H1 (cell line): ENCODE measurements around the gene ZNRF2. TPM values are rescaled to one million over a fixed set of nuclear protein-coding genes. Genes with fewer than 3 reads are reported as not detected.

Experiments used
- CTCF ChIA-PET: fragments of 300-600 bp; sonication (Branson Sonifier 250); formaldehyde crosslinking; loops from one replicate; lab custom pipeline; 2021; ENCODE audit not compliant: partially characterized antibody; lab: Charles Lee
- POLR2A ChIA-PET: fragments of 300-600 bp; sonication (Branson Sonifier 250); formaldehyde crosslinking; loops from one replicate; lab custom pipeline; 2021; ENCODE audit warnings: inconsistent platforms; ENCODE audit not compliant: partially characterized antibody; lab: Charles Lee
- DNase-seq, 2 experiments: peaks; one replicate each; pipeline versions ENCODE4 v3.0.0 to v3.0.0-alpha.2; 2010 to 2022; ENCODE audit warnings: low spot score in 2 of 2, low read depth in 1 of 2, mixed read lengths in 1 of 2
- FAIRE-seq: peaks from 2 replicates; lab custom pipeline; 2011; peaks lifted over from hg19 to GRCh38; lab: Jason Lieb, UNC
- H2AFZ ChIP-seq: 2 replicates; pipeline ENCODE4 v1.8.1; 2012; ENCODE audit warnings: low read length, inconsistent platforms
- H2AK5ac ChIP-seq: 2 replicates; pipeline ENCODE4 v1.6.1; 2013; ENCODE audit warnings: low read depth, low read length
- H2BK120ac ChIP-seq: replicated peaks from 2 replicates; pipeline ENCODE3; 2013; ENCODE audit warnings: low read depth, low read length, inconsistent platforms
- H2BK12ac ChIP-seq: 2 replicates; pipeline ENCODE4 v1.6.1; 2013; ENCODE audit warnings: low read depth, low read length
- H2BK15ac ChIP-seq: 2 replicates; pipeline ENCODE4 v1.6.1; 2013; ENCODE audit warnings: low read length
- H2BK20ac ChIP-seq: 2 replicates; pipeline ENCODE4 v1.6.1; 2013; ENCODE audit warnings: low read length
- H2BK5ac ChIP-seq: 2 replicates; pipeline ENCODE4 v1.6.1; 2013; ENCODE audit warnings: low read depth, low read length
- H3K14ac ChIP-seq: 2 replicates; pipeline ENCODE4 v1.6.1; 2013; ENCODE audit warnings: inconsistent platforms; ENCODE audit not compliant: insufficient read length
- H3K18ac ChIP-seq: 2 replicates; pipeline ENCODE4 v1.6.1; 2013; ENCODE audit warnings: low read length; ENCODE audit errors: extremely low read depth
- H3K23ac ChIP-seq: 2 replicates; pipeline ENCODE4 v1.6.1; 2013; ENCODE audit warnings: inconsistent platforms; ENCODE audit not compliant: insufficient read length
- H3K23me2 ChIP-seq: 2 replicates; pipeline ENCODE4 v1.6.1; 2013; ENCODE audit warnings: low read depth, low read length
- H3K27ac ChIP-seq: 2 replicates; pipeline ENCODE4 v1.6.1; 2011; ENCODE audit warnings: low read depth, low read length, inconsistent platforms
- H3K27me3 ChIP-seq, 4 experiments: replicated peaks in 1 of 4; 1 replicate in 1 of 4; 2 replicates in 3 of 4; pipeline versions ENCODE4 v1.6.1 to v1.8.1; 2011 to 2013; ENCODE audit warnings: low read length in 3 of 4, mild to moderate bottlenecking in 3 of 4, inconsistent platforms in 2 of 4, mixed read lengths in 2 of 4, moderate library complexity in 1 of 4; ENCODE audit not compliant: control insufficient read depth in 3 of 4, insufficient read depth in 3 of 4; ENCODE audit errors: extremely low read depth in 1 of 4
- H3K36me3 ChIP-seq, 4 experiments: 2 replicates each; pipeline versions ENCODE4 v1.6.1 to v1.8.1; 2011 to 2013; ENCODE audit warnings: mild to moderate bottlenecking in 4 of 4, low read length in 3 of 4, moderate library complexity in 2 of 4, control low read depth in 1 of 4, inconsistent platforms in 1 of 4; ENCODE audit not compliant: insufficient read depth in 4 of 4, control insufficient read depth in 2 of 4
- H3K4ac ChIP-seq: replicated peaks from 2 replicates; pipeline ENCODE3; 2013; ENCODE audit warnings: low read length, low read depth, mixed read lengths, inconsistent platforms; ENCODE audit not compliant: insufficient read length
- H3K4me1 ChIP-seq, 4 experiments: replicated peaks in 1 of 4; 1 replicate in 1 of 4; 2 replicates in 3 of 4; pipeline versions ENCODE4 v1.6.1 to v1.8.1; 2011 to 2013; ENCODE audit warnings: low read length in 3 of 4, inconsistent platforms in 2 of 4, mixed read lengths in 1 of 4; ENCODE audit not compliant: insufficient read depth in 4 of 4, control insufficient read depth in 3 of 4
- H3K4me2 ChIP-seq, 2 experiments: 2 replicates each; pipeline versions ENCODE4 v1.6.1 to v1.8.1; 2011 to 2013; ENCODE audit warnings: low read depth in 2 of 2, low read length in 2 of 2, control low read depth in 1 of 2, inconsistent platforms in 1 of 2, mild to moderate bottlenecking in 1 of 2; ENCODE audit not compliant: insufficient read depth in 1 of 2
- H3K4me3 ChIP-seq, 4 experiments: fragments of 200-600, 300-600 bp in 1 of 4; sonication (generic), shearing (Covaris generic), sonication (Bioruptor Twin) in 1 of 4; 2 replicates each; pipeline versions ENCODE4 v1.5.1 to v1.8.1; 2011 to 2016; ENCODE audit warnings: low read length in 4 of 4, low read depth in 3 of 4, control low read depth in 2 of 4, inconsistent platforms in 2 of 4, mild to moderate bottlenecking in 2 of 4, mixed read lengths in 1 of 4, moderate library complexity in 1 of 4; ENCODE audit not compliant: insufficient read depth in 2 of 4; ENCODE audit errors: extremely low read depth in 1 of 4
- H3K56ac ChIP-seq: replicated peaks from 2 replicates; pipeline ENCODE3; 2013; ENCODE audit warnings: low read depth, mild to moderate bottlenecking, mixed read lengths, low read length, inconsistent platforms; ENCODE audit not compliant: insufficient read length
- H3K79me1 ChIP-seq: 2 replicates; pipeline ENCODE4 v1.6.1; 2013; ENCODE audit warnings: low read depth, low read length, control low read depth
- H3K79me2 ChIP-seq, 2 experiments: 2 replicates each; pipeline versions ENCODE4 v1.6.1 to v1.8.1; 2012 to 2013; ENCODE audit warnings: low read length in 2 of 2, mild to moderate bottlenecking in 2 of 2, inconsistent platforms in 1 of 2; ENCODE audit not compliant: insufficient read depth in 2 of 2, control insufficient read depth in 1 of 2
- H3K9ac ChIP-seq, 4 experiments: replicated peaks in 1 of 4; 1 replicate in 1 of 4; 2 replicates in 3 of 4; pipeline versions ENCODE4 v1.6.1 to v1.8.1; 2011 to 2013; ENCODE audit warnings: low read depth in 3 of 4, low read length in 3 of 4, control low read depth in 2 of 4, mild to moderate bottlenecking in 2 of 4, moderate library complexity in 2 of 4, inconsistent platforms in 1 of 4; ENCODE audit errors: extremely low read depth in 1 of 4
- H3K9me3 ChIP-seq, 2 experiments: 2 replicates each; pipeline versions ENCODE4 v1.6.1 to v1.8.1; 2012 to 2013; ENCODE audit warnings: mild to moderate bottlenecking in 2 of 2, moderate library complexity in 2 of 2, control low read depth in 1 of 2, inconsistent platforms in 1 of 2, low read depth in 1 of 2, low read length in 1 of 2, mixed read lengths in 1 of 2; ENCODE audit not compliant: insufficient read depth in 2 of 2
- H4K20me1 ChIP-seq, 2 experiments: replicated peaks in 1 of 2; 2 replicates each; pipeline versions ENCODE3 to v1.8.1; 2011 to 2013; ENCODE audit warnings: inconsistent platforms in 2 of 2, low read length in 2 of 2, mild to moderate bottlenecking in 1 of 2; ENCODE audit not compliant: insufficient read depth in 2 of 2, control insufficient read depth in 1 of 2
- H4K5ac ChIP-seq: 2 replicates; pipeline ENCODE4 v1.6.1; 2013; ENCODE audit warnings: low read length, low read depth, mixed read lengths, inconsistent platforms; ENCODE audit not compliant: insufficient read length
- H4K8ac ChIP-seq: 2 replicates; pipeline ENCODE4 v1.8.0; 2013; ENCODE audit warnings: mild to moderate bottlenecking, moderate library complexity, low read length, inconsistent platforms; ENCODE audit not compliant: insufficient read depth; ENCODE audit errors: extremely low read depth
- H4K91ac ChIP-seq: replicated peaks from 2 replicates; pipeline ENCODE3; 2013; ENCODE audit warnings: low read length, mixed read lengths, inconsistent platforms; ENCODE audit not compliant: insufficient read length
- ASH2L ChIP-seq: fragments of 200-600, 300-600 bp; sonication (generic); IDR thresholded peaks from one replicate; pipeline ENCODE4 v1.7.1; 2017; ENCODE audit warnings: low read length
- CBX5 ChIP-seq: fragments of 300-800, 300-1000 bp; sonication (generic); IDR thresholded peaks from 2 replicates; pipeline ENCODE4 v1.7.1; 2016; ENCODE audit warnings: antibody characterized with exemption, low read length, low read depth
- CBX8 ChIP-seq: fragments of 300-800, 300-1000 bp; sonication (generic); IDR thresholded peaks from 2 replicates; pipeline ENCODE4 v1.7.1; 2016; ENCODE audit warnings: low read depth, low read length, borderline replicate concordance
- CREB1 ChIP-seq: IDR thresholded peaks from 2 replicates; pipeline ENCODE4 v1.6.1; 2012; ENCODE audit warnings: inconsistent platforms
- EP300 ChIP-seq, 2 experiments: IDR thresholded peaks; 1 replicate in 1 of 2; 2 replicates in 1 of 2; pipeline ENCODE4 v1.6.1; 2011 to 2012; ENCODE audit warnings: low read depth in 2 of 2, low read length in 2 of 2, mild to moderate bottlenecking in 2 of 2, borderline replicate concordance in 1 of 2, inconsistent platforms in 1 of 2, moderate library complexity in 1 of 2
- KDM1A ChIP-seq: fragments of 200-600, 300-600 bp; sonication (generic); IDR thresholded peaks from 2 replicates; pipeline ENCODE4 v1.7.1; 2016; ENCODE audit warnings: mild to moderate bottlenecking, low read length, borderline replicate concordance
- NANOG ChIP-seq: IDR thresholded peaks from 2 replicates; pipeline ENCODE4 v1.6.1; 2011; ENCODE audit warnings: low read length, low read depth, mild to moderate bottlenecking, inconsistent platforms; ENCODE audit not compliant: insufficient read depth, poor library complexity, severe bottlenecking
- POU5F1 ChIP-seq: IDR thresholded peaks from 2 replicates; pipeline ENCODE4 v1.6.1; 2011; ENCODE audit warnings: low read depth, mild to moderate bottlenecking, low read length, moderate library complexity
- RBBP5 ChIP-seq: IDR thresholded peaks from 2 replicates; pipeline ENCODE4 v1.7.1; 2012; ENCODE audit warnings: low read depth, mild to moderate bottlenecking, inconsistent platforms, low read length, moderate library complexity, borderline replicate concordance
- SIRT6 ChIP-seq: IDR thresholded peaks from one replicate; pipeline ENCODE4 v1.7.1; 2012; ENCODE audit warnings: low read length, inconsistent platforms
- SIX5 ChIP-seq: IDR thresholded peaks from 2 replicates; pipeline ENCODE4 v1.6.1; 2011; ENCODE audit warnings: mild to moderate bottlenecking, low read depth, low read length
- SRF ChIP-seq: IDR thresholded peaks from 2 replicates; pipeline ENCODE4 v1.6.1; 2011; ENCODE audit warnings: mild to moderate bottlenecking, low read depth, low read length, moderate library complexity
- SUZ12 ChIP-seq: fragments of 200-600 bp; sonication (generic); IDR thresholded peaks from 2 replicates; pipeline ENCODE4 v1.6.1; 2012; ENCODE audit warnings: mild to moderate bottlenecking, inconsistent platforms, low read length, moderate library complexity, mixed read lengths
- WGBS, 2 experiments: shearing (Covaris generic) in 1 of 2; methylation state at CpG; one replicate each; pipeline versions ENCODE4 v1.1.6 to v1.1.7; 2013 to 2015; ENCODE audit warnings: low lambda C conversion rate in 2 of 2, mixed read lengths in 2 of 2, inconsistent platforms in 1 of 2, low coverage in 1 of 2, missing lambda C conversion rate in 1 of 2; ENCODE audit not compliant: insufficient replicate concordance in 2 of 2, insufficient coverage in 1 of 2, insufficient read length in 1 of 2; ENCODE audit errors: extremely low coverage in 1 of 2, missing lambda C conversion rate in 1 of 2; 5-methylcytosine and 5-hydroxymethylcytosine counted together
- polyA plus RNA-seq, 7 experiments: library from polyadenylated mRNA; depleted of rRNA in 3 of 7; stranded (reverse) in 5 of 7; unstranded in 2 of 7; fragments of >200 nt in 5 of 7; fragments of 200-250 nt in 2 of 7; gene quantifications; 1 replicate in 5 of 7; 2 replicates in 1 of 7; 4 replicates in 1 of 7; pipeline versions ENCODE4 v1.2.1 to v1.2.3, GENCODE V29; 2011 to 2013; ENCODE audit warnings: missing spikeins in 2 of 7, mixed read lengths in 2 of 7
- total RNA-seq: library from RNA; stranded (reverse); fragmentation: NEBNext Ultra II Directional; extraction: Animal tissue kit (Norgen Biotek cat#: 25700); gene quantifications from 2 replicates; pipeline ENCODE4 v1.2.1, GENCODE V29; 2021
- TF ChIP-seq, protein P1 (sequence below): IDR thresholded peaks from 2 replicates; pipeline ENCODE4 v1.6.1; 2012; ENCODE audit warnings: inconsistent platforms

The ZNRF2 gene
- total and polyA plus RNA-seq, 2 of the 8 experiments (the other 6 are each of a cell fraction or from before 2014, with no cell fraction given), result 2.9 to 16.2 TPM

DNA sequence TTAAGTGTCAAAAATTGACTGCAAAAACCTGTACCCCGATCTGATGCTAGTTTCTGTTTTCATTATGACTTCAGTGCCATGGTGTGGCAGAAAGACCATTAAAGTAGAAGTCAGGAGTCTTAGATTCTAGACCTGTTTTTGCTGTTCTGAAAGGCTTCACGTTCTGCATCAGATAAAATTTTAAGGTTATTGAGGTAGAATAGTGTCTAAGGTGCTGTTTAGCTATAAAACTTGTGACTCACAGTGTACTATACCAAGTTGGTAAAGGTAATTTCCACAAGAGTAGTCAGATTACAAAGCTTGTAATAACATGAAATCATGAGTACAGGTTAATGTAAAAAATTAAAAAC lies 38.6 kb downstream of the ZNRF2 start:
- Histone ChIP-seq H3K23me2 (no peaks in the 10 kb centered on the region), H3K14ac (no peak overlapping the region), H3K23ac (no peak overlapping the region), H3K4me2 (0 out of 4 replicates have a peak overlapping the region, but pooled peaks of 1 of the 2 experiments have one; percentile 67), H4K91ac (no peak overlapping the region), H3K79me1 (no peaks in the 10 kb centered on the region; the same call in 1 of the 2 replicates), H3K79me2 (peaks cover 0 to 73% of the 10 kb centered on the region in 2 experiments; a peak in 3 of 4 replicates), H2BK12ac (no peak overlapping the region), H3K18ac (no peak overlapping the region), H3K9me3 (no peaks in the 10 kb centered on the region), H4K5ac (no peak overlapping the region), H2BK120ac (no peak overlapping the region), H2AK5ac (no peak overlapping the region), H3K4ac (no peak overlapping the region), H3K27me3 (no peaks in the 10 kb centered on the region), H4K8ac (no peak overlapping the region), H3K36me3 (peaks cover 0 to 3% (median 0%) of the 10 kb centered on the region in 4 experiments; a peak in 1 of 8 replicates), H2BK20ac (no peak overlapping the region), H4K20me1 (no peaks in the 10 kb centered on the region), H2AFZ (no peak overlapping the region), H3K9ac (no peak overlapping the region), H3K56ac (no peak overlapping the region), H2BK5ac (no peak overlapping the region), H2BK15ac (no peak overlapping the region), H3K27ac (no peak overlapping the region), H3K4me3 (no peak overlapping the region), H3K4me1 (peaks cover 4 to 20% (median 11%) of the 10 kb centered on the region in 4 experiments; a peak in 5 of 7 replicates)
- no peak for FAIRE-seq
- POLR2A ChIA-PET, result interaction anchor here (0.6 to 1.6 kb wide), 4 partner anchors 10 to 340 kb away, joined by 3 to 7 read pairs (median 4); no protein-coding TSS in a partner anchor
- no peak for DNase-seq
- WGBS, 2 experiments, result 82% methylated on average over 2 of the region's 2 CpGs; no CpG with 5 or more reads in 1 of the 2 experiments
- CTCF ChIA-PET, result interaction anchor here (1.0 to 1.3 kb wide), 5 partner anchors 13 to 226 kb away, joined by 3 to 5 read pairs (median 3); no protein-coding TSS in a partner anchor
- TF ChIP-seq SRF (no peak), POU5F1 (no peak), CREB1 (no peak), KDM1A (no peak), CBX8 (no peak), NANOG (no peak), RBBP5 (no peak), SIX5 (no peak), SIRT6 (no peak), SUZ12 (no peak), ASH2L (no peak), CBX5 (no peak), EP300 (IDR thresholded peaks at IDR 0.05; ENCODE audit: borderline replicate concordance in 1 of 2, low read depth in 2 of 2, low read length in 2 of 2) (no peak)
- TF ChIP-seq, protein P1, sequence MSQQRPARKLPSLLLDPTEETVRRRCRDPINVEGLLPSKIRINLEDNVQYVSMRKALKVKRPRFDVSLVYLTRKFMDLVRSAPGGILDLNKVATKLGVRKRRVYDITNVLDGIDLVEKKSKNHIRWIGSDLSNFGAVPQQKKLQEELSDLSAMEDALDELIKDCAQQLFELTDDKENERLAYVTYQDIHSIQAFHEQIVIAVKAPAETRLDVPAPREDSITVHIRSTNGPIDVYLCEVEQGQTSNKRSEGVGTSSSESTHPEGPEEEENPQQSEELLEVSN, result no peak
